Anterior cingulate cortex (tissue), 58 donors: ENCODE results near the gene CENPV.

Experiments used
- DNase-seq, 58 donors: peaks; one replicate each; lab custom pipeline; 2025; lab: John Stamatoyannopoulos, UW

CENPV gene

GRCh38 chr17:16363749-16364536, 10.7 kb upstream of the CENPV start:
- peak in 52 of 58 donors; percentile 21 to 85 (median 58) for DNase-seq

- no peak for DNase-seq
Observed at GRCh38 chr17:16361874-16362273, 8.6 kb upstream of the CENPV start.

GRCh38 chr17:16358394-16358793, 5.1 kb upstream of the CENPV start:
- DNase-seq, result no peak

- DNase-seq, result no peak
Observed at GRCh38 chr17:16354585-16354984, 1.3 kb upstream of the CENPV start.

GRCh38 chr17:16352667-16353316, 477 bp downstream of the CENPV start:
- peak in 29 of 58 donors; percentile 9 to 69 (median 40) for DNase-seq

- peak in 33 of 58 donors; percentile 7 to 65 (median 26) for DNase-seq
Observed at GRCh38 chr17:16352303-16352666, 984 bp downstream of the CENPV start.

GRCh38 chr17:16351831-16352230, 1.4 kb downstream of the CENPV start:
- no peak for DNase-seq

GRCh38 chr17:16349431-16349830, 3.8 kb downstream of the CENPV start:
- no peak for DNase-seq

- DNase-seq, result no peak
Observed at GRCh38 chr17:16348586-16348985, 4.7 kb downstream of the CENPV start.

GRCh38 chr17:16346721-16347271, 6.5 kb downstream of the CENPV start:
- no peak for DNase-seq

- no peak for DNase-seq
Observed at GRCh38 chr17:16345565-16345964, 7.7 kb downstream of the CENPV start.

GRCh38 chr17:16343569-16343968, 9.7 kb downstream of the CENPV start:
- no peak for DNase-seq

GRCh38 chr17:16342979-16343378, 10.3 kb downstream of the CENPV start:
- DNase-seq, result peak in 22 of 58 donors; percentile 4 to 62 (median 26)

GRCh38 chr17:16339959-16340358, 13.3 kb downstream of the CENPV start:
- DNase-seq, result no peak

GRCh38 chr17:16339402-16339801, 13.9 kb downstream of the CENPV start:
- no peak for DNase-seq

GRCh38 chr17:16338391-16338790, 14.9 kb downstream of the CENPV start:
- DNase-seq, result no peak

GRCh38 chr17:16329519-16330271, 23.6 kb downstream of the CENPV start:
- no peak for DNase-seq

- DNase-seq, result no peak
Observed at GRCh38 chr17:16328997-16329396, 24.3 kb downstream of the CENPV start.

- no peak for DNase-seq
Observed at GRCh38 chr17:16327018-16327417, 26.3 kb downstream of the CENPV start.

GRCh38 chr17:16325964-16326363, 27.3 kb downstream of the CENPV start:
- DNase-seq, result peak in 1 of 58 donors; percentile 22

- DNase-seq, result no peak
Observed at GRCh38 chr17:16322636-16323035, 30.6 kb downstream of the CENPV start.
